ENCODE results near the gene ARPP21. TPM values are rescaled to one million over a fixed set of nuclear protein-coding genes. Genes with fewer than 3 reads are reported as not detected.

ARPP21 gene
- 0.04 TPM for total RNA-seq (2013)
- polyA plus RNA-seq, result not detected
- polyA minus RNA-seq, result not detected in 2 replicates
- total RNA-seq, result 0 to 5.5 (median 0.18) reads per million in 11 experiments

- Histone ChIP-seq H3K4me2 (replicated peaks; ENCODE audit: extremely low read depth, low read length, poor library complexity, severe bottlenecking) (peak within 1 kb of the TSS; percentile 30), H3K4me1 (ENCODE audit: control insufficient read depth in 1 of 2, insufficient read depth in 2 of 2, low read length in 2 of 2) (peaks cover 0 to 2% of the 10 kb centered on the region in 2 donors), H3K36me3 (replicated peaks in 1 of 2; ENCODE audit: control insufficient read depth in 1 of 2, insufficient read depth in 2 of 2, low read length in 2 of 2) (no peaks in the 10 kb centered on the region), H2AFZ (ENCODE audit: insufficient read depth, low read depth, low read length, poor library complexity, severe bottlenecking) (peak within 1 kb of the TSS; percentile 26), H3K4me3 (replicated peaks in 1 of 3; ENCODE audit: low read depth in 2 of 3, low read length in 3 of 3) (peak within 1 kb of the TSS in 1 of 3 experiments; percentile 40), H3K9ac (ENCODE audit: insufficient read depth, low read length, poor library complexity, severe bottlenecking) (no peak within 1 kb of the TSS), H3K27me3 (ENCODE audit: control insufficient read depth in 2 of 2, insufficient read depth in 2 of 2, low read length in 2 of 2) (peaks cover 37 to 52% of the 10 kb centered on the region in 2 donors), H3K9me3 (replicated peaks in 1 of 2; ENCODE audit: control insufficient read depth in 1 of 2, insufficient read depth in 1 of 2, low read length in 2 of 2) (peaks cover 5 to 7% of the 10 kb centered on the region in 2 donors), H3K79me2 (ENCODE audit: insufficient read depth, low read length) (no peaks in the 10 kb centered on the region), H4K20me1 (ENCODE audit: insufficient read depth, low read length) (no peaks in the 10 kb centered on the region), H3K27ac (ENCODE audit: low read depth in 1 of 2, low read length in 2 of 2) (no peak within 1 kb of the TSS)
- intact Hi-C loops (cut with micrococcal nuclease), result no loop called here
- Mint-ChIP-seq H3K36me3 (peaks cover 0 to 7% of the 10 kb centered on the region in 2 donors), H3K9me3 (peaks cover 0 to 12% (median 8%) of the 10 kb centered on the region in 7 donors), H3K4me3 (peak within 1 kb of the TSS; percentile 64 to 93), H3K4me1 (peaks cover 4% of the 10 kb centered on the region), H3K27me3 (ENCODE audit: low read depth in 3 of 3) (peaks cover 30 to 44% (median 33%) of the 10 kb centered on the region in 3 donors), H3K27ac (no peak within 1 kb of the TSS)
- DNase-seq, result no peak
- WGBS (ENCODE audit: insufficient coverage), result under 1% methylated on average over 75 of the region's 83 CpGs
- no peak for TF ChIP-seq CTCF (IDR thresholded peaks at IDR 0.05)
Measured at GRCh38 chr3:35639254-35640186, at the start of gene ARPP21. TSS of gene ARPP21 (plus strand) at chr3:35639525. CDS start at chr3:35681752, 42,227 bp downstream.

GRCh38 chr3:35592589-35593295 is 46.6 kb upstream of the ARPP21 start:
- Histone ChIP-seq H4K20me1 (ENCODE audit: insufficient read depth, low read length) (no peaks in the 10 kb centered on the region), H3K27ac (ENCODE audit: low read depth in 1 of 2, low read length in 2 of 2) (no peak overlapping the region), H2AFZ (ENCODE audit: insufficient read depth, low read depth, low read length, poor library complexity, severe bottlenecking) (no peak overlapping the region), H3K4me1 (ENCODE audit: control insufficient read depth in 1 of 2, insufficient read depth in 2 of 2, low read length in 2 of 2) (no peaks in the 10 kb centered on the region), H3K9ac (ENCODE audit: insufficient read depth, low read length, poor library complexity, severe bottlenecking) (no peak overlapping the region), H3K9me3 (replicated peaks in 1 of 2; ENCODE audit: control insufficient read depth in 1 of 2, insufficient read depth in 1 of 2, low read length in 2 of 2) (peaks cover 0 to 4% of the 10 kb centered on the region in 2 donors), H3K79me2 (ENCODE audit: insufficient read depth, low read length) (no peaks in the 10 kb centered on the region), H3K36me3 (replicated peaks in 1 of 2; ENCODE audit: control insufficient read depth in 1 of 2, insufficient read depth in 2 of 2, low read length in 2 of 2) (no peaks in the 10 kb centered on the region), H3K4me2 (replicated peaks; ENCODE audit: extremely low read depth, low read length, poor library complexity, severe bottlenecking) (no peak overlapping the region), H3K4me3 (replicated peaks in 1 of 3; ENCODE audit: low read depth in 2 of 3, low read length in 3 of 3) (no peak overlapping the region), H3K27me3 (ENCODE audit: control insufficient read depth in 2 of 2, insufficient read depth in 2 of 2, low read length in 2 of 2) (no peaks in the 10 kb centered on the region)
- H3K9me3 Mint-ChIP-seq, result peaks cover 0 to 2% (median 0%) of the 10 kb centered on the region in 7 donors
- no peaks in the 10 kb centered on the region for H3K4me1 Mint-ChIP-seq
- peaks cover 0 to 1% (median 0%) of the 10 kb centered on the region in 3 donors for H3K27me3 Mint-ChIP-seq (ENCODE audit: low read depth in 3 of 3)
- 100% methylated on average over 1 of the region's 5 CpGs for WGBS (ENCODE audit: insufficient coverage)
- H3K36me3 Mint-ChIP-seq, result no peaks in the 10 kb centered on the region
- no peak for DNase-seq
- intact Hi-C loops (cut with micrococcal nuclease), result no loop called here
- H3K4me3 Mint-ChIP-seq, result no peak overlapping the region
- no peak overlapping the region for H3K27ac Mint-ChIP-seq
- no peak for TF ChIP-seq CTCF (IDR thresholded peaks at IDR 0.05)
